Panc1 (cell line): ENCODE data around the gene DMBT1. TPM values are rescaled to one million over a fixed set of nuclear protein-coding genes. Genes with fewer than 3 reads are reported as not detected.
"Not testable (repeated sequence)": the region's sequence is repeated elsewhere in the genome, so short reads cannot be mapped to it uniquely, and the experiment has no call there.

Source experiments
- ATAC-seq: fragments of 200-7000 bp; cut with Tn5 transposase; 2 replicates; pipeline ENCODE4 v1.9.1; 2020; ENCODE audit warnings: mild to moderate bottlenecking, moderate library complexity
- BruUV-seq: library from RNA; stranded (reverse); fragments of 400-500 nt; replicated peaks from 2 replicates; lab custom pipeline; 2021; lab: Mats Ljungman, UMichigan
- CTCF ChIA-PET: fragments of 300-600 bp; sonication (Branson Sonifier 250); formaldehyde crosslinking; loops from one replicate; lab custom pipeline; 2022; ENCODE audit warnings: antibody characterized with exemption; lab: Charles Lee
- POLR2A ChIA-PET: fragments of 300-600 bp; sonication (Branson Sonifier 250); formaldehyde crosslinking; loops from one replicate; lab custom pipeline; 2022; ENCODE audit warnings: antibody characterized with exemption; lab: Charles Lee
- DNase-seq: peaks from one replicate; pipeline ENCODE4 v3.0.0-alpha.2; 2010; ENCODE audit warnings: low read depth, low spot score
- H3K27ac ChIP-seq: 2 replicates; pipeline ENCODE4 v1.5.1; 2011; ENCODE audit warnings: mild to moderate bottlenecking, low read length, inconsistent platforms
- H3K27me3 ChIP-seq: fragments of 200-500 bp; sonication (Bioruptor generic); 2 replicates; pipeline ENCODE4 v1.6.0; 2014; ENCODE audit warnings: low read length, inconsistent platforms; ENCODE audit not compliant: control insufficient read depth, insufficient read depth
- H3K36me3 ChIP-seq: fragments of 200-500 bp; sonication (Bioruptor generic); 2 replicates; pipeline ENCODE4 v1.5.1; 2014; ENCODE audit warnings: inconsistent platforms, mild to moderate bottlenecking, low read length, moderate library complexity; ENCODE audit not compliant: control insufficient read depth, insufficient read depth
- H3K4me1 ChIP-seq: 2 replicates; pipeline ENCODE4 v1.5.1; 2011; ENCODE audit warnings: inconsistent platforms, mild to moderate bottlenecking, low read length, moderate library complexity; ENCODE audit not compliant: control insufficient read depth, insufficient read depth
- H3K4me3 ChIP-seq, 2 experiments: 2 replicates each; pipeline ENCODE4 v1.5.1; 2011 to 2012; ENCODE audit warnings: low read depth in 2 of 2, low read length in 2 of 2, mild to moderate bottlenecking in 2 of 2, inconsistent platforms in 1 of 2, moderate library complexity in 1 of 2
- H3K9me3 ChIP-seq: fragments of 200-500 bp; sonication (Bioruptor generic); 2 replicates; pipeline ENCODE4 v1.5.1; 2014; ENCODE audit warnings: low read depth, mild to moderate bottlenecking, inconsistent platforms, low read length, moderate library complexity; ENCODE audit not compliant: control insufficient read depth, insufficient read depth
- CTCF ChIP-seq: fragments of 450-650 bp; IDR thresholded peaks from 2 replicates; pipeline ENCODE4 v1.5.1; 2017; ENCODE audit warnings: mild to moderate bottlenecking
- POLR2AphosphoS5 ChIP-seq: IDR thresholded peaks from 2 replicates; pipeline ENCODE4 v1.6.1; 2012; ENCODE audit warnings: mild to moderate bottlenecking, low read depth, low read length, moderate library complexity
- REST ChIP-seq, 2 experiments: IDR thresholded peaks; 2 replicates each; pipeline ENCODE4 v1.6.1; 2011 to 2012; ENCODE audit warnings: low read depth in 2 of 2, control low read depth in 1 of 2, low read length in 1 of 2, mild to moderate bottlenecking in 1 of 2, moderate library complexity in 1 of 2; ENCODE audit not compliant: insufficient read depth in 1 of 2
- SIN3A ChIP-seq: IDR thresholded peaks from 2 replicates; pipeline ENCODE4 v1.6.1; 2012; ENCODE audit warnings: low read depth, mild to moderate bottlenecking, low read length, moderate library complexity, borderline replicate concordance; ENCODE audit not compliant: insufficient read depth
- TCF7L2 ChIP-seq: IDR thresholded peaks from 2 replicates; pipeline ENCODE4 v1.6.1; 2011; ENCODE audit warnings: mild to moderate bottlenecking, low read depth, low read length, inconsistent platforms
- in situ Hi-C: cut with HindIII; loops from 2 replicates; pipeline ENCODE4 v1.10.0; 2016; ENCODE audit warnings: low sequenced_read_pairs, low pct_unique_long_range_greater_than_20kb
- intact Hi-C: fragments of 100-400 bp; cut with micrococcal nuclease; formaldehyde crosslinking; loops from one replicate; pipeline ENCODE4 v1.10.0; 2022; ENCODE audit not compliant: unreplicated experiment
- total RNA-seq: library from RNA; stranded (reverse); gene quantifications from one replicate; pipeline ENCODE4 v1.2.1, GENCODE V29; 2021; ENCODE audit not compliant: unreplicated experiment

DMBT1 gene
- total RNA-seq, 1 experiment from 2014 or later, result 0.05 TPM

GRCh38 chr10:122617476-122618270 is 57.1 kb downstream of the DMBT1 start:
- DNase-seq (no peak), ATAC-seq (no peak)
- H3K36me3 ChIP-seq, result no peaks in the 10 kb centered on the region
- H3K27ac ChIP-seq, result no peak overlapping the region
- POLR2A ChIA-PET, result no interaction called here
- CTCF ChIA-PET, result no interaction called here
- H3K9me3 ChIP-seq, result no peaks in the 10 kb centered on the region
- TF ChIP-seq REST (IDR thresholded peaks at IDR 0.05; ENCODE audit: insufficient read depth in 1 of 2, low read depth in 2 of 2, low read length in 1 of 2), result no peak
- TF ChIP-seq SIN3A, result no peak
- no peak for TF ChIP-seq CTCF
- TF ChIP-seq TCF7L2, result no peak
- TF ChIP-seq POLR2AphosphoS5, result no peak
- no peak overlapping the region for H3K4me3 ChIP-seq
- in situ Hi-C loops (no loop called here), intact Hi-C loops (no loop called here)
- H3K27me3 ChIP-seq, result no peaks in the 10 kb centered on the region; the same call in 1 of the 2 replicates
- no TSS peak for BruUV-seq
- H3K4me1 ChIP-seq, result no peaks in the 10 kb centered on the region

GRCh38 chr10:122618461-122619165 is 58.1 kb downstream of the DMBT1 start:
- in situ Hi-C loops, result no loop called here
- Histone ChIP-seq H3K27me3 (peaks cover 5% of the 10 kb centered on the region; the same call in 1 of the 2 replicates), H3K4me3 (no peak overlapping the region), H3K27ac (no peak overlapping the region), H3K4me1 (no peaks in the 10 kb centered on the region), H3K36me3 (no peaks in the 10 kb centered on the region), H3K9me3 (no peaks in the 10 kb centered on the region)
- POLR2A ChIA-PET, result no interaction called here
- no TSS peak for BruUV-seq
- intact Hi-C loops, result no loop called here
- ATAC-seq (no peak), DNase-seq (no peak)
- TF ChIP-seq CTCF (no peak), REST (IDR thresholded peaks at IDR 0.05; ENCODE audit: insufficient read depth in 1 of 2, low read depth in 2 of 2, low read length in 1 of 2) (no peak), POLR2AphosphoS5 (no peak), TCF7L2 (no peak), SIN3A (no peak)
- CTCF ChIA-PET, result no interaction called here

GRCh38 chr10:122620961-122621360 is 60.4 kb downstream of the DMBT1 start:
- H3K36me3 ChIP-seq, POLR2A ChIA-PET, BruUV-seq, DNase-seq, H3K27ac ChIP-seq, H3K4me3 ChIP-seq, CTCF ChIA-PET, ATAC-seq, H3K4me1 ChIP-seq, intact Hi-C loops, H3K9me3 ChIP-seq, in situ Hi-C loops, H3K27me3 ChIP-seq: not testable (repeated sequence)
